EL (cell line): ENCODE results near the gene RCAN1.
"Not testable (repeated sequence)": the region's sequence is repeated elsewhere in the genome, so short reads cannot be mapped to it uniquely, and the experiment has no call there.

Experiments used
- DNase-seq: peaks from one replicate; pipeline ENCODE4 v3.0.0-alpha.2; 2016

Gene RCAN1

DNA sequence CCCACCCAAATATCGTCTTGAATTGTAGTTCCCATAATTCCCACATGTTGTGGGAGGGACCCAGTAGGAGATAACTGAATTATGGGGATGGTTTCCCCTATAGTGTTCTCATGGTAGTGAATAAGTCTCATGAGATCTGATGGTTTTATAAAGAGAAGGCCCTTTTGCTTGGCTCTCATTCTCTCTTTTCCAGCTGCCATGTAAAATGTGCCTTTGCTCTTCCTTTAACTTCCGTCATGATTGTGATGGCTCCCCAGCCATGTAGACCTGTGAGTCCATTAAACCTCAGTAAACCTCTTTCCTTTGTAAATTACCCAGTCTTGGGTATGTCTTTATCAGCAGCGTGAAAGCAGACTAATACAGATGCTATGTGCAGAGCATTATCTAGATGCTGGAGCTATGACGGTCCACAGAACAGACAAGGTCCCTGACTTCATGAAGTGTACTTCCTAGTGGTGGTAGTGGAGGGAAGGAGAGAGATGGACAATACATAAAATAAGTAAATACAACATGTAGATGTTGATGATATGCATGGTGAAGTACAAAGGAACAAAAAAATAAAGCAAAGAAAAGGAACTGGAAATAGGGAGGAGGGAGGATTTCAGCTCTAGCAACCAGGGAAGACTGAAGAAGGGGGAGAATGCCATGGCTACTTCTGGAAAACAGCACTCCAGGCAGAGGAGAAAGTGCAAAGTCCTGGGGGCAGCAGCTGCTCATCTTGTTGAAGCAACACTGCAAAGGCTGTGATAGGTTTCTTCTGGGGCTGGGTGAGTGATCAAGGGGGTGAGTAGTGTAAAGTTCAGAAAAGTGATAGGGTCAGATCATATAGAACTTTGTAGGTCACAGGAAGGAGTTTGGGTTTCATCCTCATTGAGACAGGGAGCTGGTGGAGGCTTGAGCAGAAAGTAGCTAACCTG is 6.8 kb upstream of the RCAN1 start:
- no peak for DNase-seq

GRCh38 chr21:34619841-34620665 is 5.1 kb upstream of the RCAN1 start:
- no peak for DNase-seq

GRCh38 chr21:34618941-34619340 is 4.0 kb upstream of the RCAN1 start:
- no peak for DNase-seq

GRCh38 chr21:34617753-34618339 is 2.9 kb upstream of the RCAN1 start:
- no peak for DNase-seq

GRCh38 chr21:34615487-34615814 is 538 bp upstream of the RCAN1 start:
- no peak for DNase-seq

DNA sequence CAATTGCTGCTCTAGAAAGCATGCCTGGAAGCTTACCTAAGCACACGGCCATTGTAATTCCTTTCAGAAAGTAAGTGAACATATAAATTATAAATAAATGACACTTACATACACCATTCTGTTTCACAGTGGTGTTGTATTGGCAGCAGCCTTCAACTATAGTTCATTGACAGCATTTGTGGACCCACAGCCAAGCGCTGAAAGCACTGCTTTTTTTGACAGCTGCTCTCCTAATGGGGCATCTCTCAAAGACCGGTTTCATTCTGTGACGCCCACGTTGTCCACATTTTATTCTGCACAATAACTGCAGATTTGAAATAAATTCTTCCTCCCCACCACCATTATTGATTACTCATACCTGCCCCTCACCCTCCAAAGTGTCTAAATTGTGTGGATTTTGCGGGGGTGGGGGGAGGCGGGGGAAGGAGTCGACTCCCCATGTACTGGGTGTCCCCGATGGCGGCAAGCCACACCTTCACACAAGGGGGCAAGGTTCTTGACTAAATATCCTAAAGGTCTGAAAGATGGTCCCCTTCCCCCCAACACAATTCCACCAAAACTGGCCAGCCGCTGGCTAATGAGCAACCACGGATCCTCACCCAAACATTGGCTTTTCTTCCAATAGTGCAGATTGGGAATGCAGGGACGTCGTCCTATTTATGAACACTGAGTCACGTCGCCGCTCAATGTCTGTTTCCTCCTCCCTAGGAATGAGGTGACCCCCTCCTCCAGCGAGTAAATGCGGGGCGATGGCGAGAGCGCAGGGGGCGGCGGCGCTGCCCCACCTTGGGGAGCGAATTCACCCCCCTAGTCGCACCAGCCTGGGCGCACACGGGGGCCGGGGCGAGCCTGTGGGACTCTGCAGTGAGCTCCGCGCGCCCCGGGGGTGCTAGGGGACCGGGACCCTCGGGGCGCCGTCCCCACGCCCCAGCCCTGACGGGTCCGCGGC is 960 bp downstream of the RCAN1 start:
- peak; percentile 35 for DNase-seq

DNA sequence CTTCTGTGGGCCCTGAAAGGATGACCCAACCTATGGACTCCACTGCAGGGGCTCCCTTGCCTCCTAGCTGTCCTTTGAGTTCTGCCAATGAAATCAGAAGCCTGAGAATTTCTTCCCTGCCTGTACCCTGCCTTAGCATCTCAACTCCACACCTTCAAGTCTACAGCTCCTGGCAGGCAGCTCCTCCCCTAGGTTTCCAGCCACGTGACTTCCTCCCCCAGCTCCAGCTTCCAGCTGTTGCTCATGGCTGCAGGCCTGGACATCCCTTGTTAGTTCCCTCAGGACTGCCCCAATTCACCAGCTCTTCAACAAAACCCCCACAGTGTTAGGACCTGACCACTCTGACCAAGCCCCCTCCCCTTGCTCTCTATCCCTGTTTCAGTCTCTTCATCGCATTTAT is 2.4 kb downstream of the RCAN1 start:
- no peak for DNase-seq

GRCh38 chr21:34612056-34612455 is 2.9 kb downstream of the RCAN1 start:
- DNase-seq = no peak

DNA sequence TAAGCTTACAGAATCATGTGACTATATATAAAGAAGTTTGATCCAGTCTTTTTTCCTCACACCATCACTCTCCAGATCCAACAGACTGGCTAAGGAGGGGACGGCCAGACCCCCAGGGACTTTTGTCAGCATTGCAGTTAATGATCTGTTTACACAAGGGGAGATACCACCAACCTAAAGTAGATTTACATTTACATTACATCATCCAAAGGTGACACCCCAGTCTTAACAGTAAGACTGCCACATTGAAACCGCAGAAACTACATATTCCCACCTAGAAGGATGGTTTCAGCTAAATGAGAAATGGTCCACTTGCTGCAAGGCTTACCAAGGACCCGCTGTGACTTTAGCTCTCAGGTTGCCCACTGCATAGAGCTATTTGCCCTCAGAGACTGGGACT is 3.4 kb downstream of the RCAN1 start:
- DNase-seq = no peak

- DNase-seq = no peak
These were observed 4.9 kb downstream of the RCAN1 start for GRCh38 chr21:34609933-34610549.

DNA sequence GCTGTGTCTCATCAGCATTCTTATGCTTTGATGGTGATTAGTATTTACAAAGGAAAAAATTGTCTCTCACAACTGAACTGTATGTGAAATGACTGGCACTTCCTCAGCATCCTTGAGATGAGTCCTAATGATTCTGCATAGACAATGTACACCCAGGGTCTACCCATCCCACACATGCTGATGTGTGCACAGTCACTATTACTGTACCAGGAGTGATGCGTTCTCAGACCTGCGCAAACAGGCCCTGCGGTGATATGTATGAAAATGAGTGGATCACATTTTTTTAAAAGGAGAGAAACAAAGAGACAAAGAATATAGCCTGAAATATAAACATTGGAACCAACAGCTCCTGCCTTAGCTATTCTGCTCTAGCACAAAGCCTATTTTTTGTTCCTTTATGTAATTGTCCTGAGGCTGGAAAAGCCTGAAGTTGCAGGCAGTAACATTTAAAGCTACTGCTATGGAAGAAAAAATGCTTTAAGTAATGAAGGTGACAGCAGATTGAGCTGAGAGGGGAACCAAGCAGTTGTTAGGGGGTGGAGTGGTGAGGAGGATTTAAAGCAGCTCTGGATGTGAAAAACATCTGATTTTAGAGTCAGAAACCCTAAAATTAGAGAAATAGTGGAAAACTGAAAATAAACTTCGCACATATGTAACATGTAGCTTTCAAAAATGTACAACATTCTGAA is 5.5 kb downstream of the RCAN1 start:
- DNase-seq = no peak

- DNase-seq = not testable (repeated sequence)
These were observed 7.5 kb downstream of the RCAN1 start for GRCh38 chr21:34607376-34607775.

GRCh38 chr21:34606621-34607020 is 8.3 kb downstream of the RCAN1 start:
- no peak for DNase-seq

DNA sequence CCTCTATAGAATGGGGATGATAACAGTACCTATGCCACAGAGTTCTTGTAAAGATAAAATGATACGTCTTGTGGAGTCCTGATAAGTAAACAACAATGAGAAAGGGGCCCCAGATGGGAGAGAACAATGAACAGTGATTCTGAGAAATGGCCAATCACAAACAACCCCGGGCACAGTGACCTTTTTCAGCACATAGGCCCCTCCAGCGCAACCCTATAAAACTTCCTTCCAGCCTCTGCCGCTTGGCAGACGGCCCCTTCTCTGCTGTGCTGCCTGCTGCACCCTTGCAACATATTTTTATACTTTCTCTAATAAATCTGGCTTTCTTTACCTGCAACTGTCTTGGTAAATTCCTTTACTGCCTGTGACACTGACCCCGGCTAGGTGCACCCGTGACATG is 8.9 kb downstream of the RCAN1 start:
- no peak for DNase-seq

GRCh38 chr21:34604956-34605355 is 10.0 kb downstream of the RCAN1 start:
- DNase-seq = not testable (repeated sequence)

DNA sequence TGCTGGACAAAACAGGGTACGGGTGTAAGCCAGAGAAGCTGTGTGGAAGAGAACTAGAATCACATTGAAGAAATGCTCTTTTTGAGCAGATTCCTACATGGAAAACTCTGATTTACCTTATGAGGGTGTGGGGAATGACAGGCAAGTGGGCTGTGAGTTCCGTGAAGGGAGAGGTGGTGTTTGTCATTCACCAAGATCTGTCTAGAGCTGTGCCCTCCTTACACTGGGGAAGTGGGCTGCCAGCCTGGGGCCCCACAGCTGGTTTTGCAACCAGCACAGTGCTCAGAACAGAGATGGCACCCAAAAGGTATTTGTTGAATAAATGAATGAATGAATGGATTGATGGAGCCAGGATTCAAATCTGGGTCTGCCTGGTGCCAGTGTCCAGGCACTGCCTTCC is 10.4 kb downstream of the RCAN1 start:
- no peak for DNase-seq

DNA sequence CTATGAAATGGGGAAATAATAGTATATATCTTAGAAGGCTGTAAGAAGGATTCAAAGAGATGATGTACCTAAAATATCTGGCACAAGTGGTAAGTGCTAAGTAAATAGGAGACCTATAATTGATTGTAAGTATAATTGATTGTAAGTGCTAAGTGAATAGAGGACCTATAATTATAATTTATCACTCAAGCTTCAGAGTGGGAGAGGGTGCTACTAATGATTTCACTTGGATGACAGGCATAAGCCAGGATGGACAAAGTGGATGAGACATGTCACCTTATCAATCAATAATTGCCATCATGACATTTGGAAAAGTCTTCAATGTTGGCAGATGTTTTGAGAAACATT is 11.2 kb downstream of the RCAN1 start:
- no peak for DNase-seq

DNA sequence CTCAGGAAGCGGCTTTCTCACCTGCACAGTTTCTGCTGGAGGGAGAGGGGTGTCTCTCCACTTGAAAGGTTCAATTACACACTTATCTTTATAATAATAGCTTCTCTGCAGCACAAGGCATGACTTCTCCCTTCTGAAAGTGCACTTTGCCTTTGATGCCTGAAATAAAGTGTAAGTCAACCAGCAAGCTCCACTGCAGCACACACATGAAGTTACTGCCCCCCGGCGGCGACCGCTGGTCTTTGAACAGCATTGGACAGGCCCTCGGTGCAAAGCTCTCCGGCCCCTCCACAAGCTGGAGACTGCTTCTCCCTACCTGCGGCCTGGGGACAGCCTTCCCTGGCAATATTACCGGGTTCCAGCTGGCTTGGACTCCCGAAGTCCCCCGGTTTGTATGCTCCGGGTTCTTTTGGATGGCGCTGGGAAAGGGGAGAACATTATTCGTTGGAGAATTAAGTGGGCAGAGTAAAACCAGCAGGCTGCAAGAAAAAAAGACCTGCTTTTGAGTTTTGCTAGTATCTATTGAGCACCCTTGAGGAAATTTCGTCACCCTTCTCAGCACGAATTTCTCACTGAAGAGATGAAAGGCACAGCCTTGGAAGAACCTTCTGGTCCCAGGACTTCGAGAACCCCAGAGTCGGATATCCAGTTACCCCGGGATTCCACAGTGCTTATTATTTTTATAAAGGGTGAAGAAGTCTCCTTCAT is 11.8 kb downstream of the RCAN1 start:
- peak; percentile 63 for DNase-seq

DNA sequence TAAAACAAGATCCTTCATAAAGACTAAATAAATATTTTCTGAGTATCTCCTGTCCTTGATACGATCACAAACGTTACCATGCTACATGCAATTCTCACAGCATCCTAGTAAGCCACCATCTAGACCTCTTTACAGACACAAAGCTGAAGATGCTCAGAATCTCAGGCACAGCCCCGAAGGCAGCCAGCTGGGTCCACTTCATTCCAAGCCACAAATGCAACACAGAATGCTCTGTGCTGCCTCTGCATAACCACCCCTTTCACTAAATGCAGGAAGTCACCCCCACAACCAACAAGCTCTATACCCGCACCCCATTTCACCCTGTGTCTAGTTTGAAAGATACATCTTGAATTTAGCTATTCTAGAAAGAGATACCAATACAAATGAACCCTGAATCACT is 12.9 kb downstream of the RCAN1 start:
- DNase-seq = no peak

DNA sequence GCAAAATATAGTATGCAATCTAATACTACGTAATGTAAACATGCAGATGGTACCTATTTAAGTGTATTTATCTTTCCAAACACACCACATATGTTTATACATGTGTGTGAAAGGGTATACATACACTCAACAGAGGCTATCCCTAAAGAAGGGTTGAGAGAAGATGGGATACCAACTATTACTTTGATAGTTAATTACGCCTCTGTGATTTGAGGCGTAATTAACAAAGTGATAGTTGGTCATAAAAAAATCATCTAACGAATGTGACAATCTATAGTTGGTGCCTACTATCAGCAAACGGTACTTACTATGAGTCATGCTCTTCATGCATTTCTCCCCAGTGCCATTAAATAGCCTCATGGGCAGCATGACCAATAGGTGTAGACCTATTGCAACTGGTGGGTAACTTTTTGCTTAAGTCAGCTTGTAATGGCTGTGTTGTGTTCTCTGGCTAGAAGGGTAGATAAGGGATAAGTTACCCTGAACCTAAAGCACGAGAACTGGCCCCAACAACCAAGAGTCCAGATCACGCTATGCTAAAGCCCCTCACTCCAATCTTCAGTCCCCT is 15.3 kb downstream of the RCAN1 start:
- DNase-seq = no peak
